GM19397 (cell line): Measurements from ENCODE around the gene ABCB11.
A peak's percentile ranks its signal among the peaks of the same experiment; 100 is the strongest.
"Not testable (repeated sequence)": the region's sequence is repeated elsewhere in the genome, so short reads cannot be mapped to it uniquely, and the experiment has no call there.

Experiments used
- ATAC-seq: cut with Tn5 transposase; IDR thresholded peaks from one replicate; pipeline ENCODE4 v1.9.1; 2021; ENCODE audit warnings: mild to moderate bottlenecking, moderate library complexity; ENCODE audit not compliant: unreplicated experiment

The ABCB11 gene

GRCh38 chr2:169031202-169031601, at the start of gene ABCB11:
Gene ABCB11, minus strand, starts transcription at chr2:169031324. Its CDS starts 13,199 bp downstream, at chr2:169018125.
- ATAC-seq = no peak

- peak; percentile 87 for ATAC-seq
These were observed 49.3 kb upstream of the ABCB11 start for GRCh38 chr2:169080250-169081069.

- ATAC-seq = no peak
These were observed 46.6 kb upstream of the ABCB11 start for GRCh38 chr2:169077674-169078240.

- no peak for ATAC-seq
These were observed 43.0 kb upstream of the ABCB11 start for GRCh38 chr2:169073963-169074751.

- ATAC-seq = no peak
These were observed 42.3 kb upstream of the ABCB11 start for GRCh38 chr2:169073211-169073962.

- ATAC-seq = no peak
These were observed 41.2 kb upstream of the ABCB11 start for GRCh38 chr2:169072163-169072925.

GRCh38 chr2:169071455-169071854, 40.3 kb upstream of the ABCB11 start:
- ATAC-seq = no peak

GRCh38 chr2:169069833-169070232, 38.7 kb upstream of the ABCB11 start:
- no peak for ATAC-seq

GRCh38 chr2:169069341-169069740, 38.2 kb upstream of the ABCB11 start, which contains the start of gene DHRS9:
Gene DHRS9, plus strand, starts transcription at chr2:169069563. Its CDS starts 12,019 bp downstream, at chr2:169081582.
- ATAC-seq = no peak

GRCh38 chr2:169066897-169067296, 35.8 kb upstream of the ABCB11 start:
- ATAC-seq = no peak

GRCh38 chr2:169065864-169066517, 34.9 kb upstream of the ABCB11 start:
- ATAC-seq = no peak

- no peak for ATAC-seq
These were observed 34.3 kb upstream of the ABCB11 start for GRCh38 chr2:169065422-169065821.

GRCh38 chr2:169064199-169064598, 33.1 kb upstream of the ABCB11 start:
- not testable (repeated sequence) for ATAC-seq

GRCh38 chr2:169054575-169054974, 23.5 kb upstream of the ABCB11 start:
- not testable (repeated sequence) for ATAC-seq

- no peak for ATAC-seq
These were observed 19.5 kb upstream of the ABCB11 start for GRCh38 chr2:169050476-169051240.

GRCh38 chr2:169049142-169049541, 18.0 kb upstream of the ABCB11 start:
- no peak for ATAC-seq

- no peak for ATAC-seq
These were observed 16.4 kb upstream of the ABCB11 start for GRCh38 chr2:169047256-169048250.
